ENCODE measurements around the gene EXOSC7. TPM values are rescaled to one million over a fixed set of nuclear protein-coding genes. Genes with fewer than 3 reads are reported as not detected.

EXOSC7 gene
- total and polyA plus RNA-seq, 9 of the 15 experiments (the other 6 are each of a cell fraction or from before 2014, with no cell fraction given) = 88.5 to 237 (median 112) TPM

DNA sequence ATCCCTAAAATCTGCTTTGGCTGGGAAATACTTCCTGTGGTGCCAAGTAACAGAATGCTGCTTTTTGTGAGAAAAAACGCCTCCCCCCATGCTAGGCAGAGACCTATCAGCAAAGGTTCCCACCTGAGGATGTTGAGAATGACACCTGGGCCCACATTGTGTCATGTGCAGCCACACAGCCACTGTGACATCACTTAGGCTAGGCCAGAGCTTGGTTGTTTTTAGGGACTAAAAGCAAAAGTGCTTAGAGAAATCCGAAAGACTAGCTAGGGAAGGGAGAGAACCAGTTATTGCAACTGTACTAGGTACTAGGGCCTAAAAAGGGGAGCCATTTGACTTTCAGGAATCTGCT lies 6.2 kb upstream of the EXOSC7 start (continued):
- no peak for TF ChIP-seq ZKSCAN8 (CRISPR knock-in tag; IDR thresholded peaks at IDR 0.05)

DNA sequence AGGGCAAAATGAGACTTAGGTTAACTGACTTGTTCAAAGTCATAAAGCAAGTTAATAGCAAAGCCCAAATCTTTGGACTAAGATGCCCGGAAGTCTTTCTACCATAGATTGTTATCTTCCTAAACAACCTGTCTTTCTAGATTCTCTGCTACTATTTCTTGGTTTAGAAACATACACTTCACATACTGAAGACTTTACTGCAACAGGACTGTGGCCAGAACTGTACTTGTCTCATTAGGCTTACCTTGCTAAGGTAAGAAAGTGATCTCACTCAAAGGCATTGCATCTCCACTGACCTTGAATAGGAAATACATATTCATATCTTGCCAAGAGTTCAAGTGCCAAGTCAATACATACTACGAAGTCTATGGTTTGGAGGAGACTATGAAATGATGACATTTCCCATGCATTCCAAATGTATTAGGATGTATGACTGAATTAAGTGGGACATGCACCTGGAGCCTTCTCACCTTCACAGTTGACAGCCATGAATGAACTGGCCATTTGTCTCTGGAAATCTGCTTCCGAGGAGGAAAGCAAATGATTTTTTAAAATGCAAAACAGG lies 5.0 kb upstream of the EXOSC7 start:
- TF ChIP-seq ZNF717 (CRISPR knock-in tag; IDR thresholded peaks at IDR 0.05) = no peak
- TF ChIP-seq, protein P1, sequence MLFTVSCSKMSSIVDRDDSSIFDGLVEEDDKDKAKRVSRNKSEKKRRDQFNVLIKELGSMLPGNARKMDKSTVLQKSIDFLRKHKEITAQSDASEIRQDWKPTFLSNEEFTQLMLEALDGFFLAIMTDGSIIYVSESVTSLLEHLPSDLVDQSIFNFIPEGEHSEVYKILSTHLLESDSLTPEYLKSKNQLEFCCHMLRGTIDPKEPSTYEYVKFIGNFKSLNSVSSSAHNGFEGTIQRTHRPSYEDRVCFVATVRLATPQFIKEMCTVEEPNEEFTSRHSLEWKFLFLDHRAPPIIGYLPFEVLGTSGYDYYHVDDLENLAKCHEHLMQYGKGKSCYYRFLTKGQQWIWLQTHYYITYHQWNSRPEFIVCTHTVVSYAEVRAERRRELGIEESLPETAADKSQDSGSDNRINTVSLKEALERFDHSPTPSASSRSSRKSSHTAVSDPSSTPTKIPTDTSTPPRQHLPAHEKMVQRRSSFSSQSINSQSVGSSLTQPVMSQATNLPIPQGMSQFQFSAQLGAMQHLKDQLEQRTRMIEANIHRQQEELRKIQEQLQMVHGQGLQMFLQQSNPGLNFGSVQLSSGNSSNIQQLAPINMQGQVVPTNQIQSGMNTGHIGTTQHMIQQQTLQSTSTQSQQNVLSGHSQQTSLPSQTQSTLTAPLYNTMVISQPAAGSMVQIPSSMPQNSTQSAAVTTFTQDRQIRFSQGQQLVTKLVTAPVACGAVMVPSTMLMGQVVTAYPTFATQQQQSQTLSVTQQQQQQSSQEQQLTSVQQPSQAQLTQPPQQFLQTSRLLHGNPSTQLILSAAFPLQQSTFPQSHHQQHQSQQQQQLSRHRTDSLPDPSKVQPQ (CRISPR knock-in tag; IDR thresholded peaks at IDR 0.05; ENCODE audit: borderline replicate concordance) = no peak
- TF ChIP-seq ZC3H8 (IDR thresholded peaks at IDR 0.05) = no peak
- no peak for TF ChIP-seq ZNF764 (CRISPR knock-in tag; IDR thresholded peaks at IDR 0.05; ENCODE audit: low read depth)
- TF ChIP-seq GTF2E2 (tag; IDR thresholded peaks at IDR 0.05) = no peak
- Histone ChIP-seq H3K4me1 (replicated peaks in 1 of 2; ENCODE audit: control insufficient read depth in 2 of 2, insufficient read depth in 2 of 2, low read length in 2 of 2) (peaks cover 33 to 50% of the 10 kb centered on the region in 2 experiments), H3K27ac (ENCODE audit: extremely low read depth, low read depth, low read length) (no peak overlapping the region), H2AFZ (ENCODE audit: low read depth, low read length) (no peak overlapping the region), H3K9me3 (replicated peaks; ENCODE audit: control insufficient read depth, insufficient read depth, low read depth, low read length) (no peaks in the 10 kb centered on the region), H3K36me3 (ENCODE audit: control insufficient read depth, insufficient read depth, low read length) (peaks cover 19% of the 10 kb centered on the region), H3K79me2 (ENCODE audit: control insufficient read depth, insufficient read depth, low read length) (peaks cover 82% of the 10 kb centered on the region), H3K4me2 (ENCODE audit: insufficient read depth, low read length) (no peak overlapping the region), H4K20me1 (replicated peaks; ENCODE audit: control insufficient read depth, insufficient read depth, low read length) (peaks cover 13% of the 10 kb centered on the region), H3K9me1 (ENCODE audit: control insufficient read depth, insufficient read depth, low read length) (peaks cover 11% of the 10 kb centered on the region), H3K4me3 (no peak overlapping the region), H3K9ac (ENCODE audit: insufficient read depth in 1 of 2, low read depth in 2 of 2, low read length in 2 of 2) (no peak overlapping the region), H3K27me3 (ENCODE audit: control insufficient read depth in 2 of 2, insufficient read depth in 2 of 2, low read length in 2 of 2) (no peaks in the 10 kb centered on the region)
- FAIRE-seq (no peak), ATAC-seq (no peak), DNase-seq (ENCODE audit: extremely low read depth in 1 of 4, low spot score in 3 of 4) (no peak)
- BruUV-seq (replicated peaks) = no TSS peak
- POLR2A ChIA-PET = no interaction called here
- in situ Hi-C loops (cut with MboI) (no loop called here), intact Hi-C loops (cut with micrococcal nuclease) (no loop called here)
- WGBS (ENCODE audit: insufficient coverage, low coverage, missing lambda C conversion rate) = 63% methylated on average over 3 of the region's 3 CpGs
- CTCF ChIA-PET (ENCODE audit: low intra/inter-chr PET ratio) = no interaction called here

Data from K562 (cell line).